ENCODE measurements around the gene TMEM62. TPM values are rescaled to one million over a fixed set of nuclear protein-coding genes. Genes with fewer than 3 reads are reported as not detected.

TMEM62 gene
- total and polyA plus RNA-seq, 9 of the 15 experiments (the other 6 are each of a cell fraction or from before 2014, with no cell fraction given), result 4.4 to 16.6 (median 11.1) TPM

- TF ChIP-seq TAF15 (IDR thresholded peaks at IDR 0.05; ENCODE audit: low read depth, low read length) (no peak), NFE2L1 (tag; IDR thresholded peaks at IDR 0.05; ENCODE audit: borderline replicate concordance, low read depth) (no peak), MITF (IDR thresholded peaks at IDR 0.05) (no peak), SMAD4 (CRISPR knock-in tag; conservative IDR thresholded peaks at IDR 0.05) (no peak; the same call in 1 of the 2 replicates), KDM2B (CRISPR knock-in tag; IDR thresholded peaks at IDR 0.05) (no peak), ARID1B (IDR thresholded peaks at IDR 0.05) (no peak), MXD1 (CRISPR knock-in tag; IDR thresholded peaks at IDR 0.05; ENCODE audit: borderline replicate concordance, poor library complexity, severe bottlenecking) (no peak), ZC3H4 (CRISPR knock-in tag; IDR thresholded peaks at IDR 0.05; ENCODE audit: borderline replicate concordance) (no peak), FOS (IDR thresholded peaks at IDR 0.05; ENCODE audit: extremely low read depth, insufficient read length) (no peak), MEF2D (tag; conservative IDR thresholded peaks at IDR 0.05; ENCODE audit: low read depth) (no peak), ATF4 (CRISPR knock-in tag; IDR thresholded peaks at IDR 0.05) (no peak), ZFP91 (CRISPR knock-in tag; IDR thresholded peaks at IDR 0.05) (no peak), PHF21A (IDR thresholded peaks at IDR 0.05; ENCODE audit: borderline replicate concordance, low read depth) (no peak), CBX3 (IDR thresholded peaks at IDR 0.05; ENCODE audit: borderline replicate concordance in 1 of 2, low read length in 2 of 2) (no peak), EGR1 (conservative IDR thresholded peaks at IDR 0.05) (no peak), DMBX1 (CRISPR knock-in tag; IDR thresholded peaks at IDR 0.05; ENCODE audit: borderline replicate concordance) (no peak), ZFP30 (CRISPR knock-in tag; IDR thresholded peaks at IDR 0.05; ENCODE audit: borderline replicate concordance) (no peak), ZC3H11A (IDR thresholded peaks at IDR 0.05; ENCODE audit: low read depth, low read length) (no peak), GABPB2 (CRISPR knock-in tag; conservative IDR thresholded peaks at IDR 0.05) (no peak), ZNF197 (CRISPR knock-in tag; IDR thresholded peaks at IDR 0.05; ENCODE audit: low read depth) (no peak), TBP (optimal IDR thresholded peaks at IDR 0.05; ENCODE audit: low read depth, low read length) (peak; percentile 71), KDM4B (IDR thresholded peaks at IDR 0.05; ENCODE audit: borderline replicate concordance in 2 of 2, low read depth in 1 of 2) (no peak), DLX4 (CRISPR knock-in tag; IDR thresholded peaks at IDR 0.05) (no peak), EHMT2 (IDR thresholded peaks at IDR 0.05) (no peak), NFE2 (IDR thresholded peaks at IDR 0.05; ENCODE audit: low read depth) (no peak)
Observed at GRCh38 chr15:43105778-43106485, 27.5 kb upstream of the TMEM62 start, which contains the start of gene UBR1 (continued).

Measured in K562 (cell line).